CD4-positive, alpha-beta memory T cell (primary cell): ENCODE measurements around the gene SCGB1A1. TPM values are rescaled to one million over a fixed set of nuclear protein-coding genes. Genes with fewer than 3 reads are reported as not detected.

Experiments
- polyA plus RNA-seq, 2 donors: library from polyadenylated mRNA; unstranded; fragments of 300-500 nt; fragmentation: Illumina TruSeq; gene quantifications; one replicate each; pipeline ENCODE4 v1.2.3, GENCODE V29; 2021
- total RNA-seq, 2 experiments: library from RNA; stranded (reverse); gene quantifications; one replicate each; pipeline ENCODE4 v1.2.3, GENCODE V29; 2021

The SCGB1A1 gene
- total and polyA plus RNA-seq, 4 experiments from 2014 or later, result not detected

Other genes starting within 250 kb of the SCGB1A1 start
- gene SCGB1D1, start 228.8 kb upstream of the SCGB1A1 start, total RNA-seq, result not detected
- not detected for gene SCGB1D1, start 228.8 kb upstream of the SCGB1A1 start, polyA plus RNA-seq
- gene SCGB2A1, start 210.4 kb upstream of the SCGB1A1 start, total RNA-seq, result not detected
- not detected for gene SCGB2A1, start 210.4 kb upstream of the SCGB1A1 start, polyA plus RNA-seq
- not detected for gene SCGB1D2, start 176.8 kb upstream of the SCGB1A1 start, total RNA-seq
- not detected for gene SCGB1D2, start 176.8 kb upstream of the SCGB1A1 start, polyA plus RNA-seq
- not detected for gene SCGB2A2, start 148.9 kb upstream of the SCGB1A1 start, total RNA-seq
- not detected for gene SCGB2A2, start 148.9 kb upstream of the SCGB1A1 start, polyA plus RNA-seq
- gene SCGB1D4, start 120.0 kb upstream of the SCGB1A1 start, total RNA-seq, result not detected
- gene SCGB1D4, start 120.0 kb upstream of the SCGB1A1 start, polyA plus RNA-seq, result not detected
- 1 to 10 TPM; 1.2 to 2.1 TPM for gene ASRGL1, start 81.6 kb upstream of the SCGB1A1 start, total RNA-seq
- 1 to 10 TPM; 1.4 to 1.9 TPM for gene ASRGL1, start 81.6 kb upstream of the SCGB1A1 start, polyA plus RNA-seq
- gene AHNAK, start 127.8 kb downstream of the SCGB1A1 start, total RNA-seq, result 100 to 1,000 TPM; 559 to 573 TPM
- 100 to 1,000 TPM in 1 of 2 donors, 10 to 100 TPM in 1; 23.5 to 186 TPM for gene AHNAK, start 127.8 kb downstream of the SCGB1A1 start, polyA plus RNA-seq
- 1,000 to 10,000 TPM; 1,815 to 1,855 TPM for gene EEF1G, start 154.9 kb downstream of the SCGB1A1 start, total RNA-seq
- gene EEF1G, start 154.9 kb downstream of the SCGB1A1 start, polyA plus RNA-seq, result 1,000 to 10,000 TPM; 1,453 to 1,910 TPM
- 10 to 100 TPM; 37.7 to 38.1 TPM for gene TUT1, start 172.5 kb downstream of the SCGB1A1 start, total RNA-seq
- gene TUT1, start 172.5 kb downstream of the SCGB1A1 start, polyA plus RNA-seq, result 10 to 100 TPM; 14.6 to 19.7 TPM
- 100 to 1,000 TPM; 207 to 210 TPM for gene MTA2, start 182.8 kb downstream of the SCGB1A1 start, total RNA-seq
- gene MTA2, start 182.8 kb downstream of the SCGB1A1 start, polyA plus RNA-seq, result 10 to 100 TPM; 16.6 to 36.4 TPM
- 100 to 1,000 TPM; 192 to 201 TPM for gene EML3, start 193.7 kb downstream of the SCGB1A1 start, total RNA-seq
- 10 to 100 TPM; 18.2 to 24.8 TPM for gene EML3, start 193.7 kb downstream of the SCGB1A1 start, polyA plus RNA-seq
- gene ROM1, start 194.2 kb downstream of the SCGB1A1 start, total RNA-seq, result 1 to 10 TPM; 1.6 to 1.9 TPM
- gene ROM1, start 194.2 kb downstream of the SCGB1A1 start, polyA plus RNA-seq, result under 1 TPM; 0.98 to 1.00 TPM
- 10 to 100 TPM; 66.3 to 74.3 TPM for gene B3GAT3, start 203.0 kb downstream of the SCGB1A1 start, total RNA-seq
- gene B3GAT3, start 203.0 kb downstream of the SCGB1A1 start, polyA plus RNA-seq, result 10 to 100 TPM; 37.9 to 48.4 TPM
- gene GANAB, start 227.6 kb downstream of the SCGB1A1 start, total RNA-seq, result 100 to 1,000 TPM; 260 to 262 TPM
- 100 to 1,000 TPM; 122 to 142 TPM for gene GANAB, start 227.6 kb downstream of the SCGB1A1 start, polyA plus RNA-seq
- gene INTS5, start 234.3 kb downstream of the SCGB1A1 start, total RNA-seq, result 10 to 100 TPM; 32.2 to 34.3 TPM
- 10 to 100 TPM; 23.7 to 39.4 TPM for gene INTS5, start 234.3 kb downstream of the SCGB1A1 start, polyA plus RNA-seq
- 10 to 100 TPM; 48.9 to 53.1 TPM for gene C11orf98, start 246.2 kb downstream of the SCGB1A1 start, total RNA-seq
- gene C11orf98, start 246.2 kb downstream of the SCGB1A1 start, polyA plus RNA-seq, result 10 to 100 TPM; 77.8 to 94.9 TPM
- gene CSKMT, start 246.3 kb downstream of the SCGB1A1 start, total RNA-seq, result 10 to 100 TPM; 31.4 to 32.3 TPM
- 1 to 10 TPM; 3.0 to 3.8 TPM for gene CSKMT, start 246.3 kb downstream of the SCGB1A1 start, polyA plus RNA-seq